Activated CD8-positive, alpha-beta memory T cell treated with anti-CD3 and anti-CD28 coated beads, Interleukin-2, amount 50 U/mL, for 24 hours (primary cell): ENCODE results near the gene C1S.
A peak's percentile ranks its signal among the peaks of the same experiment; 100 is the strongest.
"Not testable (repeated sequence)": the region's sequence is repeated elsewhere in the genome, so short reads cannot be mapped to it uniquely, and the experiment has no call there.

ENCODE experiments used
- DNase-seq: peaks from one replicate; pipeline ENCODE4 v3.0.0-alpha.2; 2020; ENCODE audit errors: extremely low read depth

C1S gene

GRCh38 chr12:7060353-7060954 is at the start of gene C1S:
C1S (plus strand) TSS chr12:7060718; CDS start chr12:7061913, 1,195 bp downstream.
- no peak for DNase-seq

DNA sequence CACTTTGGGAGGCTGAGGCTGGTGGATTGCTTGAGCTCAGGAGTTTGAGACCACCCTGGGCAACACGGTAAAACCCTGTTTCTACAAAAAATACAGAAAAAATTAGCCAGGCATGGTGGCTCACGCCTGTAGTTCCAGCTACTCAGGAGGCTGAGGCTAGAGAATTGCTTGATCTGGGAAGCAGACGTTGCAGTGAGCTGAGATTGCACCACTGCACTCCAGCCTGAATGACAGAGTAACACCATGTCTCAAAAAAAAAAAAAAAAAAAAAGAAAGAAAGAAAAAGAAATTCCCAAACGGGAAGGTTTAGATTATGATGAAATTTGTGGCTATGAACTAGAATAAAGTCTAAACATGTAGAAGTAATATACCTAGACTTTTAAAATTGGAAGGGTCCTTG is 49.1 kb upstream of the C1S start:
- not testable (repeated sequence) for DNase-seq

DNA sequence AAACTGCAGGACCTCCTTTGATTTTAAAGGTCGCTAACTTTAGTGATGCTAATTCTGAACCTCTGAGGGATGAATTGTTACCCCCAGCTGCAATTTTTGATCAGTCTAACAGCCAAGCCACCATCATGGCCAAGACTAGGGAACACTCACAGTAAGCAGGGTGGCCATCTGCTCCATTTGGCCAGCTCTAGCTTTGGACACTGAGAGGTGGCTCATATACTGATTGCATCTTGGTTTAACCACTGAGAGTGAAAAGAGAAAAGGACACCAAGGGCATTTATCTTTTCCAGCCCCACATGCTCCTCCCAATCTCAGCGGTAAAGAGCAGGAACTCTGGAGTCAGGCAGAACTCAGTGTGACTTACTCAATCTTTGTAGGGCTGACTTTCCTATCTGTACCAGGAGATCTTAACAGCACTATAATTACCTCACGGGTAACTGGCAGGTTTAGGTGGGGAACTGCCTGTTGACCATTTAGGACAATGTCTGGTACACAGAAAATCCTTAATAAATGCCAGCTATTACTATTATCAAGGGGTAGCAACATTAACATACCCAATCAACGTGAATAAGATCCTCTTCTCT is 48.4 kb upstream of the C1S start:
- DNase-seq, result no peak

- DNase-seq, result no peak
Observed at GRCh38 chr12:7013101-7013500, 47.4 kb upstream of the C1S start.

DNA sequence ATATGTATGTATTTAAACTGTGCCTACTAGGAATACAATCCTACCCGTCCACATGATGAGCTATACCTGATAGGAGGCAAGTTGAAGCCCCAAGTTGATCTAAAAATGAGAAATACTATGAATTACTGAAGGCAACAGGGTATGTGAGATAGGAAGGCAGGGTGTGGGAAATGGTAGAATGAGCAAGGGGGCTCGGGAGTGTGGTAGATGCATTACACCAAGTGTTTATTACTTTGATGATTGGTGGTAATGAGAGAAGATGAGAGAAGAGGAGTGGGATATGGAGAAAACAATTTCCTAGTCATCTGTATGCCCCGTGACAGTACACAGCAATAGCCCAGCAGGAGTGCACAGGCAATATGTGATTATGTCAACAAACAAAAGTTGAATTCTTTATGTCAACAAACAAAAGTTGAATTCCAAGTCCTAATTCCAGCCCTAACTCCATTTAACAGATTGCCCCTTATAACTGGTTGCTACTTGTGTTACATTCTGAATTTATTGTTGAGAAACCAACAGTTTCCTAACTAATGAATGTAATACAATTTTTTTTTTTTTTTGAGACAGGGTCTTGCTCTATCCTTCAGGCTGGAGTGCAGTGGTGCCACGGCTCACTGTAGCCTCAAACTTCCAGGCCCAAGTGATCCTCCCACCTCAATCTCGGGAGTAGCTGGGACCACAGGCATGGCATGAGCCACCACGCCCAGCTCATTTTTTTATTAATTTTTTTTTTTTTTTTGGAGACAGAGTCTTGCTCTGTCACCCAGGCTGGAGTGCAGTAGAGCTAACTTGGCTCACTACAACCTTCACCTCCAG is 44.8 kb upstream of the C1S start:
- no peak for DNase-seq

- no peak for DNase-seq
Observed at GRCh38 chr12:7016958-7017571, 43.5 kb upstream of the C1S start.

DNA sequence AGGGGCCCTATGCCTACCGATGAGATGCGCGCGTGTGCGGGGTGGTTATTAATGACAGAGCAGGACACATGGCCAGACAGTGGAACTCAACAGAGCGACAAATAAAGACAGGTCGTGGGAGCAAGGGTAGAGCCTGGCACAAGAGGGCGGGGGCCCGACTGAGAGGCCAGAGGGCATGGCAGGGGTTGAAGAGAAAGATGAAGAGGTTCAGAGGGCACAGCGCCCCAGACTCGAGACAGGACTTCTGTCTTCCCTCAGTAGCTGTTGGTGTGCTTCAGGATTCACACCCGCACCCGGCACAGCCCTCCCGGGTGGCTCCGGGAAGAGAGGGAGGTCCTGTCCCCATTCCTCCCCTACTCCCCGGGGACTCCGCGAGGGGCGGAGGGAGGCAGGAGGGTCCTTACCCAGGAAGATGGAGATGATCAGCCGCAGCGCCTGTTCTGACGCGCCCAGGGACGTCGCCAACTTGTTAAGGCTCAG is 42.6 kb upstream of the C1S start:
- DNase-seq, result no peak

GRCh38 chr12:7018350-7019042 is 42.0 kb upstream of the C1S start, which contains the start of gene LPCAT3:
LPCAT3 (minus strand) TSS chr12:7018476; CDS start chr12:7018424, 52 bp downstream.
- DNase-seq, result peak; percentile 90

DNA sequence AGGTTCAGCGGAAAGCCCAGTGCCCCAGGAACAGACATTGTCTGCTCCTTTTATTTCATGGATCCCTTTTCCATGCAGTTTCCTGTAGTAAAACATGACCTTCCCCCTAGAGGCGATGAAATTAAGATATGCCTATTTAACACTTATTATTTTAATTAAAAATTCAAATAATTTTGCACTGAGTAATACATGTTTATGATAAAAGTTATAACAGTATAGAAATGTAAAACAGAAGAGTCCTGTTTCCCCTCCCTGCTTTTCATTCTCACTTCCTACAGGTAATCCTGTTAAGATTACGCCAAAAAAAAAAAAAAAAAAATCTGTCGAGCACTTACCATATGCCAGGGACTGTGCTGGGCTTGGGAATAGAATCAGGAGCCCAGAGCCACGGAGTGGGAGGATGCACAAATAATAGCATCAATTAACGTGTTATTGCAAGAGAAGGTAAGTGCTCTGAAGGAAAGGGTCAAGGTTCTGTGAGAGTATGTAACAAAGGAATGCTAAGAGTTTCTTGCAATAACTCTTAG is 41.4 kb upstream of the C1S start:
- no peak for DNase-seq

- DNase-seq, result no peak
Observed at GRCh38 chr12:7021956-7022355, 38.6 kb upstream of the C1S start.

DNA sequence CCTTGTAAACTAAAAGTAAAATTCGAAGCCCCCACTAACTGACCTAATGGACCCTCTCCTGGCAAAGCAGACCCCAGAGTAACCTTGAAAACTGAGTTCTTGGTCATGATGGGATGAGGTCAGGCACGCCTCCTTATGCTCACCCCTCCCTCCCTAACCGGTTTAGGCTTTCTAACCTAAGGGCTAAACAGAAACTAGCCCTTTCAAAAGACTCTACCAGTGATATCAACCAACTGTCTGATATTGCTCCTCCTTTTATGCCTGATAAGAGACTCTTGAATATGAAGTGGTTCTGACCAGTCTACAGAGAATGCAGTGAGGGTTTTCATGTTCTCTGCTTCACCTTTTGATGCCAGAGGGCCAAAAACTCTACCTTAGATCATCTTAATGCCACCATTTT is 37.4 kb upstream of the C1S start:
- no peak for DNase-seq

DNA sequence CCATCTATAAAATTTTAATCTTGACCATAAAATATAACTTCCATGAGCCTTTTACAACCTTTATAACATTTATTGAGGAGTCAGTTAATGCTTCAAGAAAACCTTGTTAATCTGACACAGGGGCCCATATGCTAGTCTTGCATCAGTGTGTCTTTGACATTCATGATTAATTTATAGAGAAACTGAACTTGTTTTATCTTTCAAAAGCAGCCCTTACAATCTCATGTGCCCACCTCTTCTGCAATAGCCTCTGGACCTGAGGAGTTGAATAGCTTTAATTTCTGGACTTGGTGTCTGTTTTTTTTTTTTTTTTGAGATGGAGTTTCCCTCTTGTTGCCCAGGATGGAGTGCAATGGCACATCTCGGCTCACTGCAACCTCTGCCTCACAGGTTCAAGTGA is 33.7 kb upstream of the C1S start:
- no peak for DNase-seq

- DNase-seq, result no peak
Observed at GRCh38 chr12:7031306-7031705, 29.2 kb upstream of the C1S start.

DNA sequence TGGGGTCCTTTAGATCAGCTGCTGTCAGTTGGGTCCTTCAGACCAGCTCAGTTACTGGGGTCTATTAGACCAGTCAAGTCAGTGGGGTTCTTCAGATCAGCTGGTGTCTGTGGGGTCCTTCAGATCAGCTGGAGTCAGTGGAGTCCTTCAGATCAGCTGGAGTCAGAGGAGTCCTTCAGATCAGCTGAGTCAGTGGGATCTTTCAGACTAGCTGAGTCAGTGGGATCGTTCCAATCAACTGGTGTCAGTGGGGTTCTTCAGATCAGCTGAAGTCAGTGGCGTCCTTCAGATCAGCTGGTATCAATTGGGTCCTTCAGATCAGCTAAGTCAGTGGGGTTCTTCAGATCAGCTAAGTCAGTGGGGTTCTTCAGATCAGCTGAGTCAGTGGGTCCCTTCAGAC is 27.5 kb upstream of the C1S start:
- no peak for DNase-seq

DNA sequence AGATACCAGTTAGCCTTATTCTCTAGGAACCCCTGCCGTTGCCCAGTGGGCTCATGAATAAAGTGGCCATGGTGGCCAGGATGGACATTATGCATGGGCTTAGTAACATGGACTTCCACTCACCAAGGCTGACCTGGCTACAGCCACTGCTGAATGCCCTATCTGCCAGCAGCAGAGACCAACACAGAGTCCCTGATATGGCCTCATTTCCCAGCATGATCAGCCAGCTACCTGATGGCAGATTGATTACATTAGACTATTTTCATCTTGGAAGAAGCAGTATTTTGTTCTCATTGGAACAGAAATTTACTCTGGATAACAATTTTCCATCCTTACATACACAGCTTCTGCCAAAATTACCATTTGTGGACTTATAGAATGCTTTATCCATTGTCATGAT is 26.1 kb upstream of the C1S start:
- no peak for DNase-seq

DNA sequence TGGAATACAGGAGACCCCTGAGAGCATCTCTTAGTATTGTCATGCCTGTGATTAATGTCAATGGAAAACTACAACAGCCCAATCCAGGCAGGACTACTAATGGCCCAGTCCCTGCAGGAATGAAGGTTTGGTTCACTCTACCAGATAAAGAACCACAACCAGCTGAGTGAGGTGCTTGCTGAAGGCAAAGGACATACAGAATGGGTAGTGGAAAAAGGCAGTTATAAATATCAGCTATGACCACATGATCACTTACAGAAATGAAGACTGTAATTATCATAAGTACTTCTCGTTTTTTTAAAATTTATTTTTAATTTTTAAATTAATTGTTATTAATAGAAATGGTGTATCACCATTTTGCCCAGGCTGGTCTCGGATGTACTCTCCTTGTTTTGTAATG is 25.1 kb upstream of the C1S start:
- no peak for DNase-seq

DNA sequence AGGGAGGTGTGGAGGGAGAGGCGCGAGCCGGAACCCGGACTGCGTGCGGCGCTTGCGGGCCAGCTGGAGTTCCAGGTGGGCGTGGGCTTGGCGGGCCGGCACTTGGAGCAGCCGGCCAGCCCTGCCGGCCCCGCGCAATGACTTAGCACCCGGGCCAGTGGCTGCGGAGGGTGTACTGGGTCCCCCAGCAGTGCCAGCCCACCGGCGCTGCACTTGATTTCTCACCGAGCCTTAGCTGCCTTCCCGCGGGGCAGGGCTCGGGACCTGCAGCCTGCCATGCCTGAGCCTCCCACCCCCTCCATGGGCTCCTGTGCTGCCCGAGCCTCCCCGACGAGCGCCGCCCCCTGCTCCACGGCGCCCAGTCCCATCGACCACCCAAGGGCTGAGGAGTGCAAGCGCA is 23.1 kb upstream of the C1S start:
- DNase-seq, result not testable (repeated sequence)

DNA sequence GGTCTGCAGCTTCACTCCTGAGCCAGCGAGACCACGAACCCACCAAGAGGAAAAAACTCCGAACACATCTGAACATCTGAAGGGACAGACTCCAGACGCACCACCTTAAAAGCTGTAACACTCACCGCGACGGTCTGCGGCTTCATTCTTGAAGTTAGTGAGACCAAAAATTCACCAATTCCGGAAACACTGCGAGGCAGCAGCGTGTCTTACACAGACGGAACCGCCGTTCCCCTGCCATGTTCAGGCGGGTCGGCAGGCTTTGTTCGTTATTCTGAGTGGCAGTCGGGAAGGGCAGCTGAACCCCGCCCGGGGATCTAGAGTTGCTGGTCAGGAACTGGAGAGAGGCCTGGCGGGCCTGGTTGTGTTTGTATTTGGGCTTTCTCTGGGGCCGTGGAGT is 21.9 kb upstream of the C1S start:
- no peak for DNase-seq

GRCh38 chr12:7039403-7039802 is 21.1 kb upstream of the C1S start:
- DNase-seq, result no peak

- DNase-seq, result no peak
Observed at GRCh38 chr12:7042842-7043241, 17.7 kb upstream of the C1S start.

GRCh38 chr12:7045913-7046312 is 14.6 kb upstream of the C1S start:
- DNase-seq, result no peak
